Measurements from ENCODE around the gene PLCD3.
A peak's percentile ranks its signal among the peaks of the same experiment; 100 is the strongest.

Gene PLCD3, protein sequence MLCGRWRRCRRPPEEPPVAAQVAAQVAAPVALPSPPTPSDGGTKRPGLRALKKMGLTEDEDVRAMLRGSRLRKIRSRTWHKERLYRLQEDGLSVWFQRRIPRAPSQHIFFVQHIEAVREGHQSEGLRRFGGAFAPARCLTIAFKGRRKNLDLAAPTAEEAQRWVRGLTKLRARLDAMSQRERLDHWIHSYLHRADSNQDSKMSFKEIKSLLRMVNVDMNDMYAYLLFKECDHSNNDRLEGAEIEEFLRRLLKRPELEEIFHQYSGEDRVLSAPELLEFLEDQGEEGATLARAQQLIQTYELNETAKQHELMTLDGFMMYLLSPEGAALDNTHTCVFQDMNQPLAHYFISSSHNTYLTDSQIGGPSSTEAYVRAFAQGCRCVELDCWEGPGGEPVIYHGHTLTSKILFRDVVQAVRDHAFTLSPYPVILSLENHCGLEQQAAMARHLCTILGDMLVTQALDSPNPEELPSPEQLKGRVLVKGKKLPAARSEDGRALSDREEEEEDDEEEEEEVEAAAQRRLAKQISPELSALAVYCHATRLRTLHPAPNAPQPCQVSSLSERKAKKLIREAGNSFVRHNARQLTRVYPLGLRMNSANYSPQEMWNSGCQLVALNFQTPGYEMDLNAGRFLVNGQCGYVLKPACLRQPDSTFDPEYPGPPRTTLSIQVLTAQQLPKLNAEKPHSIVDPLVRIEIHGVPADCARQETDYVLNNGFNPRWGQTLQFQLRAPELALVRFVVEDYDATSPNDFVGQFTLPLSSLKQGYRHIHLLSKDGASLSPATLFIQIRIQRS

DNA sequence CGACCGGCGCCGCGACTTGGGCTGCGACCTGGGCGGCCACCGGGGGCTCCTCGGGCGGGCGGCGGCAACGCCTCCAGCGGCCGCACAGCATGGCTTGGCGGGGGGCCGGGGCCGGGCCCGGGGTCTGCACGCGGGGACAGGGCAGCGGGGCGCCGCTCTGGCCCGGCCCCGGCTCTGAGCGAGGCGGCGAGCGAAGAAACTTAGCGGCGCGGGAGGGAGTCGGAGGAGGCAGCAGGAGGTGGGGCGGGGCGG, at the start of gene PLCD3:
Gene PLCD3, minus strand, starts transcription at position 196 of the 252 bp plus-strand sequence. Its CDS starts 105 bp downstream, at position 91.
- no peak for DNase-seq

DNA sequence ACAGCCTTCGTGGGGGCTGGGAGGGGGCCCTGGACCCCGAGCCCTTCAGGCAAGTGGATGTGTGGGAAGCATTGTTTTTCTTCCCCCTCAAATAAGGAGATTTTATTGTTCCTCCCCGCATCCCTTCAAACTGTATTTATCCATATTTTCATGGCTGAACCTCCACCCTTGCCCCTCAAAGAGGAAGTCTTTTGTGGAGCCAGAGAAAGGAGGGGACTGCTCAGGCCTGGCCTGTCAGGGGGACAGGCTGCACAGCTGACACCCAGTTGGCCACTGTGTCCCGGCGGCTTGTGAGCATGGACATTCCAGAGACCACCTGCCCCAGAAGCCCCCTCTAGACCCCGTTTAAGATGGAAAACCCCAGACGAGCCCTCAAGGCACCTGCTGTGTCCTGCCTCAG, 45.2 kb upstream of the PLCD3 start:
- no peak for DNase-seq

DNA sequence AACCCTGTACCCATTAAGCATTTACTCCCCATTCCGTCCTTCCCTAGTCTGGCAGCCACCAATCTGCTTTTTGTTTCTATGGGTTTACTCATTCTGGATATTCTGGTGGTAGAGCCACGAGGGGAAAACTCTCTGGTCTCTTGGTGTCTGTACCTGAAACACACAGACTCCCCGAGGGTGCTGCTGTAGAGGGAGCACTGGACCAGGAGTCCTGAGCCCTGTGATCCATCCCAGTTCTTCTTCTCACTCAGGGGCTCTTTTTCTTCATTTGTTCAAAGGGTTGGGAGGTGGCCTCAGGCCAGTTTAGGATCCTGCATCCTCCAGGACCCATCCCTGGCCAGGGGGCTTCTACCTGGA, 43.4 kb upstream of the PLCD3 start:
- no peak for DNase-seq

DNA sequence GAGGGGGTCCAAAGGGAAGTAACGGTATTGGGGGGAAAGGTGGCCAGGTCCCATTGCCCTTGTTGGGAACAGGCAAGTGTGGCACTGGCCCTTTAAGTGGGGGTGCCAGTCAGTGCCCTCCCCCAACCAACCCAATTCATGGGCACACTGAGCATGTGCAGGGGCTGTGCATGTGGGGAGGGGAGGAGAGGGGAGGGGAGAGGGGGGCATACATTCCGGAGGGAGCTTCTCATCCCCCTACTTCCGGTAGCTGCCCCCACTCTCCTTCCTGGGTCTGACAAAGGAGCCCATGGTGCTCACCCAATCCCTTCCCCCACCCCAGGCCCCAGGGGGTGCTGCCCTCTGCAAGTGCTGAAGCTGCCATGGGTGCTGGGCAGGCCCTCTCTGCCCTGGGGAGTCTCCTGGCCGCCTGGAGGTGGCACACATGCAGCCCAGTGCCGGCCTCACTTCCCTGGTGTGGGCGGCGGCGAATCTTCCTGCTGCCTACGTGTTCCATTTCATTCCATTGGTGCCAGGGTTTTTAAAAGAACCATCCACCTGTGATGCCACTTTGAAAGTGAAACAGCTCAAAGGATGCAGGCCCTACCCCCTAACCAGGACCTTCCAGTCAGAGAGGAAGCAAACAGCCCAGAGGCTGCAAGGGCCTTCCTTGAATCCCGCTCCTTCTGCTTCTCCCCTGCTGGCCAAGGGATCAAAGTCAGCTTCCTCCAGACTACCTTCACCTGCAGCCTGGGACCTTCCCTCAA, 40.4 kb upstream of the PLCD3 start:
- peak; percentile 50 for DNase-seq

DNA sequence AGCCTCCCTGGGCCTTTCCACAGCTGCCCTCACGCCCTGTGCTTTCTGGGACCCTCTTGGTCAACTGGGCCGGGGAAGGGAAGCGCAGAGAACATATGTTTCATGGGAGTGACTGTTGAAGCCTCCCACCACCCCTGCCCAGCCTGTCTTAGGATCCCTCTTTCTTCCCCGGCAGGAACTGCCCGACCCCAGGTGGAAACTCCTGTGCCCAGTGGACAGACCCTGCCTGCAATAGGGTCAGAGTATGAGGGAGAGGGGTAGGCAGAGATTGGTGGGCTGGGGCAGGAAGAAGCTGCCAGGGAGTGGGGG, 39.9 kb upstream of the PLCD3 start:
- no peak for DNase-seq

DNA sequence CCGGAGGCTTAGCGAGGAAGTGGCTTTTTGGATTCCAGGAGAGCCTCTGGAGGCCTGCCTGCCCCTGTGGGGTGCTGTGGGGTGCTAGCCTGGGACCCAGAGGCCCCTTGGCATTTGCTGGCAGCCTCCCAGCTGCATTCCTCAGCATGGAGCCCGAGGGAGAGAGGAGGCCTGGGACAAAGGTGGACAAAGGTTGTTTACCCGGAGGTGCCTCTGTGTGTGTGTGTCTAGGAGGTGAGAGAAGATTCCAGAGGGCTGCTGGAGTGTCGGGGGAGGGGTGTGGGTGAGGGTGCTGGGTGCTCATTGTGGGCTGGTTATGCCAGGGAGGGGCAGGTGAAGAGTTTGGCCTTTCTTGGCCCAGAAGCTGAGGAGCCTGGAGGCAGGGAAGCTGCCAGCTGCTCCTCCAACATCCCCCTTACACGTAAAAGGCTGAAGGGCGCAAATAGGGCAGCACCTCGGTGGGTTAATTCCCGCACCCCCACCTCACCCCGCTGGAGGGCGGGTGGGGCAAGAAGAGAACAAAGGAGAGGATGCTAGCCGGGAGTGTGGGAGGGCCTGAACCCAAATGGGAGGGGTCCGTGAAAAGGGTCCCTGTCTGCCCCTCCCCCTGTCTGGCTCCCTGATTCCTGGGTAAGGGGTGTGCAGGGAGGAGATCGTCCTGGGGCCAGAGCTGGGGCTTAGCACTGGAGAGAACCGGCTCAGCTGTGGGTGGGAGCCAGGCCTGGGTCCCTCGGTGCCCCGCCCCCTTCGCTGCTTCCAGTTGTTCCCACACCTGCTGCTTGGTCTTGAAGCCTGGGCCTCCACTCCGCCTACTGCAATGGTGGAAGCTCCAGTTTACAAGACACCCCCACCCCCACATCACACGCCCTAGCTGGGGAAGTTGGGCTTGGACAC, 39.3 kb upstream of the PLCD3 start:
- no peak for DNase-seq

DNA sequence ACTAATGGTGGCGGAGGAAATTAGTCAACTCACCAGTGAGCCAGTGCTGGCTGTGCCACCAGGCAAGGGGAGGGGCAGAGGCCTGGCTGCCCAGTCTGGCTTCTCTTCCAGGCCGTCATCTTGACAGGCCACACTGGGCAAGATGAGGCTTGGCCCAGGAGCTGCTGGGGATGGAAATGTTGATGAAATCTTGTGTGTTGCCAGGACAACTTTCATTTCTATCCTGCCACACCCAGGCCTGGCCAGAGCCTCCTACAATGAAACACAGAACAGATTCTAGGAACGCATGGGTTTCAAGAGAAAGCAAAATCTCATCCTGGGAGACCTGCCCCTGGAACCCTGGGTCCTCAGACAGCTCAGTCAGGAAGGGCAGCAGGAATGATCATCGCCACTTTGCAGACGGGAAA, 38.6 kb upstream of the PLCD3 start:
- no peak for DNase-seq

DNA sequence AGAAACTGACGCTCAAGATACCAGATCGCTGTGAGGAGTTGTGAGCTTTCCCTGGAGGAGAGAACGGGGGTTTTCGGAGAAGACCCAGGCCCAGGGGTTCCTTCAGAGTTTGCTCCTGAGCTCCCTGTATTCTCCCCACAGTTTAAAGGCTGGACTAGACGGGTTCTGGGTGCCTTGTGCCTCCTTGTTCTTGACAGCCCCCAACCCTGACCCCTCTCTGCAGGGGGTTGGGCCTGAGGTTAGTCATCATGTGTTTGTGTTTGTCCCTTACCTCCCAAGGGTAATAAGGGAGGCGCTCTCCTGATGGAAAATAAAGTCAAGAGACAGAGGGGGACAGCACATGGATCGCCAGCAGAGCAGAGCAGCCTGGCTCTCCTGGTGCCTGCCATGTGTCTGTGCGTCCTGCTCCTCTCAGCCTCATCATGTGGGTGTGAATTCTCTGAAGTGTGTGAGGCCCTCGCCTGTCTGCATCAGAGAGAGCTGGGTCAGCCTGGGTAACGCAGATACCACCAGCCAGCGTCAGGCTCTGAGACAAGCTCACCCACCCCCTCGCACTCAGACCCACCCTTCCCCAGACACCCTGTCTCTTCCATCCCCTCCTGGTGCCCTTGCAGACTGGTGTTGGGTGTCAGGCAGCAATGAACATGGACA, 38.1 kb upstream of the PLCD3 start:
- DNase-seq: no peak

DNA sequence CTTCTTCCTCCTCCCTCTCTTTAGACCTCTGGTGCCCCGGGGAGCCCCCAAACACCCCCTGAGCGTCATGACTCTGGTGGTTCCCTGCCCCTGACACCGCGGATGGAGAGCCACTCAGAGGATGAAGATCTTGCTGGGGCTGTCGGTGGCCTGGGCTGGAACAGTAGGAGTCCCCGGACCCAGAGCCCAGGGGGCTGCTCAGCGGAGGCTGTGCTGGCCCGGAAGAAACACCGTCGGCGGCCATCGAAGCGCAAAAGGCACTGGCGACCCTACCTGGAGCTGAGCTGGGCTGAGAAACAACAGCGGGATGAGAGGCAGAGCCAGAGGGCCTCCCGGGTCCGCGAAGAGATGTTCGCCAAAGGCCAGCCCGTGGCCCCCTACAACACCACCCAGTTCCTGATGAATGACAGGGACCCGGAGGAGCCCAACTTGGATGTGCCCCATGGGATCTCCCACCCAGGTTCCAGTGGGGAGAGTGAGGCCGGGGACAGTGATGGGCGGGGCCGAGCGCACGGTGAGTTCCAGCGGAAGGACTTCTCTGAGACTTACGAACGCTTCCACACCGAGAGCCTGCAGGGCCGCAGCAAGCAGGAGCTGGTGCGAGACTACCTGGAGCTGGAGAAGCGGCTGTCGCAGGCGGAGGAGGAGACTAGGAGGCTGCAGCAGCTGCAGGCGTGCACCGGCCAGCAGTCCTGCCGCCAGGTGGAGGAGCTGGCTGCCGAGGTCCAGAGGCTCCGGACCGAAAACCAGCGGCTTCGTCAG, 36.9 kb upstream of the PLCD3 start:
- DNase-seq: no peak

DNA sequence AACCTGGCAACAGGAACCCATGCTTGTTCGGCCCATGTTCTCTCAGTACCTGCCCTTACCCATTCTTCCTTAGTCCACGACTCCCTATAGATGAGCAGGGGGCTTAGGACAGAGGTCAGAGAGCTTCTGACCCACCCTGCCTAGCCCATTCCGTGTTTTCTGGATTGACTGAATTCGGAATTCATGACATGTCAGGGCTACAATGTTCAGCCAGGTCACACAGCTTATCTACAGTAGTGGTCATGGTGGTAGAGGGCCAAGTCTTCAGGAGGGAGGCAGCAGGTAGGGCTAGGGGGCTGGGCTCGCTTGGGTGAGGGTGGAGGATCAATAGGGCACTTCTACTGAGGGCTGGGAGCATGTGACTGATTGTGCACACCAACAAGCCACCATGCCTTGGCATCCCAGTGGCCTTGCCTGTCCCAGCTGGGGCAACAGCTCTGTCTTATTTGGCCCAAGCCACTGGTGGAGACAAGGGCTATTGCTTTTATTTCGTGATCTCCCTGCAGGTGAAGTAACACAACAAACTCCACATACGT, 32.5 kb upstream of the PLCD3 start:
- DNase-seq: no peak

DNA sequence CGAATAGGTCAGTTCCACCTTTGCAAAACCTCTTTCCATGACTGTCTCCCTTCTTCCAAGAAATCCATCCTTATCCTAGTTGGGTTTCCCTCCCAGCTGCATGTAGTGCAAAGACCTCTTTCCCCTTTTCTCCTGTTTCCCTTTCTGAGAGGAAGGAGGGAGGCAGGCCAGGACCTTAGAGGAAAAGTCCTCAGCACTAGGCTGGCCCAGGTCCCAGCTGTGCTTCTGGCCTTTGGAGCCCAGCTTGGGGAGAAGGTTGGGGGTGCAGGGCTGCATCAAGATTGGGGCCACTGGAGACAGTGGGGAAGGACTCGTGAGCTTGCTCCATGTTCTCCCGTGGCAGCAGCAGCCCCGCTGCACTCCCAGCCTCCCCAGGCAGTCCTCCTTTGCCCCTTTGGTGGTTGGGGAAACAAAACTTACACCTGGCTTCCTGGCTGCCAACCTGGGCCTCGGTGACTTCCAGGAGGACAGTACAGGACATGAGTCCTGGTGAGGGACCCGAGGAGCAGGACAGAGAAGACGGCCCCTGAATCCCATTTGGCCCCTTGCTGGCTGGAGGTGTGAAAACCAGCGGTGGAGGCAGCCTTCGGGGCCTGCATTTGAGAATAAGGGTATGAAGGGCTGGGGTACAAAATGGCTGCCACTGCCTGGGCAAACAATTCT, 29.8 kb upstream of the PLCD3 start:
- no peak for DNase-seq

DNA sequence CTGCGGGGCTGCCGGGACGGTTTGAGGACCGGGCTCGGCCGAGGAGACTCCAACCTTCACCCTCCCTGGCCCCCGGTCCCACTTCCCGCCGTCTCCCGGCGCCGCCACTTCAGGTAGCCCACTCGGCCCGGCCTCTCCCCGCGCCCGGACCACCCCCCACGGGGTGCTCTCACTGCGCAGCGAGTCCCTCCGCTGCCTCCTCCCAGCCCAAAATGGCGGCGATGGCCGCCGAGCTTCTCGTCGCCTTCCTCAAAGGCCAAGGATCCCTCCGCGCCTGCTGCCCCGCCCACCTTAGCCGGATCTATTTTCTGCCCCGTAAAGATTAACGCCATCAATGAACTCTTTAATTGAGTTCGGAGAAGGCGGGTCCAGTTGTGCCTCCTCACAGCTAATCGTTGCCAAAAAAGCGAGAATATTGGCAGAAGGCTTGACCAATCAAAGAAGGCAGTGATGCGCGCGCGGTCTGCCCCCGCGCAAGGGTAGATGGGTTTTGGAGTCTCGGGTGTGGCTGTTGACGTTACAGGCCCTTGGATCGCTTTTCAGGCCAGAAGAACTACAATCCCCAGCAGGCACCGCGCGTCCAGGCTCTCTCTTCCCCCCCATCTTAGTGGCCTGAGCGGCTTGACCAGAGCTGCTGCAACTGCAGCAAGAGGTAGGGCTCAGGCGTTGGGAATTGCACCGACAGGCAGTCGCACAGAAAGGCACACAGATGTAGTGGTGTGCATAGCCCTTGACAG, 29.1 kb upstream of the PLCD3 start, which contains the start of gene HEXIM2:
Gene HEXIM2, plus strand, starts transcription at position 588 of the 737 bp plus-strand sequence. CDS start 919 bp downstream, outside the sequence.
- DNase-seq: peak; percentile 95

DNA sequence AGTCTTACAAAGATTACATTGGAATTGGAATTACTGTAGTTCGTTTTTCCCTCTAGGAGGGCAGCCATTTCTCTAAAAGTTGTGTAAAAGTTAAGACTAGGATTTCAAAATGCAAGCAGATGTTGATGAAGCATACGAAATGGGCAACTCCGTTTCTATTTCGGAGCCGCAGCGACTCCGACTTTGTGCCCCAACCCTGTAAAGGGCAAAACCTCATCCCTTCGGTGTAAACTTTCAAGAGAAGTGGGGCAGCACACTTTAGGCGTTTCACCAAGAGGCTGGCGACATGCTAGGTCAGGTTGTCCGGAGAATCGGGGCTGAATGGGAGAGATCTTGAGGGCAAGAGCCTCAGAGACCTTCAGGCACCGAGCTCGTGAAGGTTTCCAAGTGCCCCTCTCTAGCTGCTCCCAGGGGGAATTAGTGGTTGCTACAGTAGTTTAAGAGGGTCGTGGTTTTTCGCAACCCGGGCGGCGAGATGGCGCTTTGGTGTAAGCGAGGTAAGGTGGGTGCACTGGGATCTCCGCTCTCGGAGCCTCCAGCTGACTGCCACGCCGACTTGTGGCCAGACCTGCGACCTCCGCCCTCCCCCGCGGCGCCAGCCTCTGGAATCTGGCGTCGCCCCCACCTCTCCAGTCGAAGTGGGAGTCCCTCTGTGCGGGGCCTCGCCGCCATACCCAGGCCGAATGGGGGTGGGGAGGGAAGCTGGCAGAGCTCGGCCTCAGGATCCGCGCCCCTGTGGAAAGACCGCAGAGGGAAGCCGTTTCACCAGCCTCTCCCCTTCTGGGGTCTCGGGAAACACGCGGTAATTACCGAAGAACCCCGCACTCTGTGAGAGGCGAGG, 28.4 kb upstream of the PLCD3 start:
- peak; percentile 60 for DNase-seq

DNA sequence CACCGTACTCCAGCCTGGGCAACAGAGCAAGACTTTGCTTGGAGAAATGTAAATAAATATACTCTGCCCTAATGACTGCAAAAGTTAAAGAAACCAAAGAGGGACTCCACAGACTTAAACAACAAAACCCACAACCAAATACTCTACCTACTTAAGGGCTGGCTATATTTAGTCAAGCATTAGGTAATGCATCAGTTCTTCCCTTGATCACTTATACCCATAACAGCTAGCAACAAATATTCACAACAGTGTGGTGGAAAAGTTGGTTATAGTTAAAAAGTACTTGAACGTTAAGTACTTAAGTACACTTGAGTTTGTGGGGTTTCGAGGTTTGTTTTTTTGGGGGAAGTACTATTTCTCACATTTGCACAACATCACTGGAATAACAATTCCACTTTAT, 23.9 kb upstream of the PLCD3 start:
- DNase-seq: no peak

DNA sequence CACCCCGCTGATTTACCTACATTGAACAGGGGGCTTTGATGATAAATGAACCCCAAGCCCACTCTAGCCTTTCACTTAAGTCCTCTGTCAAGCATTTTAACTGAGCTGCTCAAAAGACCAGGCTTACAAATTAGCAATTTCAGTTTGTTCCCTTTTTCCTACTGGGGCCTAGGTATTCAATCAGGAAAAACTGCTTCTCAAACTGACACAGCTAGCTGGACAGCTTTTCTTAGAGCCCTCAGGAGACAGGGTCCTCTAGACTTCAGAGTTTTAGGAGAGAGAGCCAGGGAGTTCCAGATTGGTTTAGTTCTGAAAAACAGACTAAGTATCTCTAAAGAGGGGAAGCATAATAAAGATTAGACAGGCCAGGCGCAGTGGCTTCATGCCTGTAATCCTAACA, 23.2 kb upstream of the PLCD3 start:
- no peak for DNase-seq

DNA sequence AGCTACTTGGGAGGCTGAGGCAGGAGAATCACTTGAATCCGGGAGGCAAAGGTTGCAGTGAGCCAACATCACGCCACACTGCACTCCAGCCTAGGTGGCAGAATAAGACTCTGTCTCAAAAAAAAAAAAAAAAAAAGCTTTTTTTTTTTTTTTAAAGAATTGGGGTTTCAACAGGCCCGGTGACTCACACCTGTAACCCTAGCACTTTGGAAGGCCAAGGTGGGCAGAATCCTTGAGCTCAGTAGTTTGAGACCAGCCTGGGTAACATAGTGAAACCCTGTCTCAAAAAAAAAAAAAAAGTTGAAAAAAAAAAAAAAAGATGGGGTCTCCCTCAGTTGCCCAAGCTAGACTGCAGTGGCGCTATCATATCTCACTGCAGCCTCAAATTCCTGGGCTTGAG, 22.7 kb upstream of the PLCD3 start:
- no peak for DNase-seq

DNA sequence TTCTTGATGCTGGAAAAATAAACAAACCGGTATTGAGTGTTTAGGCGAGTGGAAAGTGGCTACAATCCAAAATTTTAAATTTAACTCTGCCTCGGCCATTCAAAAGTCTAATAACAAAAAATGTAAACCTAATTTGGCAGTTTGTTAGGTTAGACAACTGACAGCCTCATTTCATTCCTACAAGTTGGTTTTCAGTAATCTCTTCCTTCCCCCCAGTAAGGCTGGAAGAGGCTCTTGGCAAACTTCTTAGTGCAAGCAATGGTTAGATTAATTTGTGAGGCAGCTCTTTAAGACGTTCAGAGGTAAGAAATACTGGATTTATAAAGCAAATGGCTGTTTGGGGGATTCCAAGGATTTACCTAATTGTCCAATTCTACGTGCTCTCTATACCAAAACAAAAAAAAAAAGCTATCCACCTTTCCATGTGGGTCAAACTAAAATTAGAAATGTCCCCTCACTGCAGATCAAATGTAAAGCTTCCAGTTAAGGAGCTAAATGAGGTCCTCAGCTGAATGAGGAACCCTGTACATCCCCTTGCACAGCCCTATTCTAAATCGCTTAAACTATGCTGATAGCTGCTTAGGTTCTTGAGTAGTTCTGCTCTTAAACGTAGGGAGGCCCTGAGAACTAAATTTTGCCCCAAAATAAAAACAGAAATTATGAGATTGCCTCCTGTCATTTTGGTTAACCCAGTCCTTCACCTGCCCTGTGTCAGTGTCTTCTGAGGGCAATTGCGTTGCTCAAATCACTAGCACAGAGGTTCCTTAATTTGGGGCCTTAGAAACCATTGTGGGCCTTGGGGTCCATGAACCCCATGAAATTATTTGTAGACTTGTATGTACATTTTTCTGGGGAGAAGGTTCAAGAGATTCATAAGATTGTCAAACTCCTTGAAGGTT, 18.8 kb upstream of the PLCD3 start:
- no peak for DNase-seq

All from stimulated activated CD4-positive, alpha-beta T cell treated with anti-CD3 and anti-CD28 coated beads, Interleukin-12 subunit alpha, Interleukin-12 subunit beta, amount 100 ng/mL, for 4 hours (primary cell).